HG02678 (cell line): ENCODE measurements around the gene PSMB10.
A peak's percentile ranks its signal among the peaks of the same experiment; 100 is the strongest.
"Not testable (repeated sequence)": the region's sequence is repeated elsewhere in the genome, so short reads cannot be mapped to it uniquely, and the experiment has no call there.

Source experiments
- ATAC-seq: cut with Tn5 transposase; IDR thresholded peaks from one replicate; pipeline ENCODE4 v1.9.1; 2021; ENCODE audit warnings: mild to moderate bottlenecking, moderate library complexity; ENCODE audit not compliant: unreplicated experiment

Gene PSMB10

DNA sequence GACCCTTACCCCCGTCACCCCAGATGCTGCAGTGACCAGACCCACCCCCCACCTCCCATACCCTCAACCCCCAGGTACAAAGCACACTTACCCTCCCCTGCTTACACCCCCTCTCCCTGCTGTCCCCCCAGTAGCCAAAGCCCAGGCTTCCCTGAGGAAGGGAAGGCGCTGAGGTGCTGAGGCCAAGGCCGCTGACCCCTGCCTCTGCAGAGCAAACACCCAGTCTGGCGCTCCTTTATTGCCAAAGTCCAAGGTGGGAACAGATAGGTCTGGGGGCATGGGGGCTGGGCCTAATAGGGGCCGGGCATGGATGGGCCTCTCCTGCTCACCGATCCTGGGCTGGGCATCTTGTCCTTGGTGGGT is 6.6 kb upstream of the PSMB10 start:
- ATAC-seq, result no peak

DNA sequence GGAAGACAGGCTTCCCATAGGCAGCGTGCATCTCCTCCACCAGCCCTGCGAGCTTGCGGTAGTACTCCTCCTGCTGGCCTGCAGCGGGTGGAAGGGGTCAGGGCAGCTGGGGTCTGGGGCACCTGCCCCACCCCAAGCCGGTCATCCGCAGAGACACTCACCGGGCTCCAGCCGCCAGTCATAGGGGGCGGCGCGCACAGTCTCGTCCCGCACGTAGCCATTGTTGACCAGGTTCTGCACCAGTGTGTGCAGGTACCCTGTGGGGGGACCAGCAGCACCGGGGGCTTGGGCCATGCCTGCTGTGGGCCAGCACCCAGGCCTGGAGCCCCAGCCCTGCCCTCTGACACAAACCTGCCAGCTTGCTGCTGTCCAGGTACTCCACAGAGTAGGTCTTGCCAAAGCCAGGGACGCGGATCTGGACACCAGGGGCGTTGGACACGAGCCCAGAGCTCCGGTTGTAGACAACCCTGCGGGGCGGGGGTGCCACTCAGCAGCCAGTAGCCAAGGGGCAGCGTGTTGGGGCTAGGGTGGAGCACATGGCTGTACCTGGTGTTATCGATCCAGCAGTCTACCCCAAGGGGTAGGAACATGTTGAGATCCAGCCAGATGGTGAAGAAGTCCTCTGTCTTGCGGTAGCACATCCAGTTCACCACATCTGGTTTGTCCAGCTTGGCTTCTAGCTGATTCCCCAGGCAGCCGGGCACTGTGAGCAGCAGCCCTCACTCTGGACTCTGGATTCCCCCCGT is 6.0 kb upstream of the PSMB10 start:
- ATAC-seq, result no peak

DNA sequence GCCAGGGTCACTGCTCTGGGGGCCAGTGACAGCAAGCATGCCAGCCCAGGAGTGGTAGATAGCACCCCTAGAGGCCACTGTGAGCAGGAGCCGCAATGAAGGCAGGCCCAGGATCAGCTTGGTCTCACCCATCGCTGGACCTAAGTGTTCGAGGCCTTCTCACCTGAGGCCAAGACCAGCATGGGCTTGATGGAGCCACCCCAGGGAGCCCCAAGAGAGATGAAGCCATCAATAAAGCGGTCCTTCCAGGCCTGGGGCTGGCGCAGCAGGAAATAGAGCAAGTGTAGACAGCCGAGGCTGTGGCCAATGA is 5.5 kb upstream of the PSMB10 start:
- no peak for ATAC-seq

DNA sequence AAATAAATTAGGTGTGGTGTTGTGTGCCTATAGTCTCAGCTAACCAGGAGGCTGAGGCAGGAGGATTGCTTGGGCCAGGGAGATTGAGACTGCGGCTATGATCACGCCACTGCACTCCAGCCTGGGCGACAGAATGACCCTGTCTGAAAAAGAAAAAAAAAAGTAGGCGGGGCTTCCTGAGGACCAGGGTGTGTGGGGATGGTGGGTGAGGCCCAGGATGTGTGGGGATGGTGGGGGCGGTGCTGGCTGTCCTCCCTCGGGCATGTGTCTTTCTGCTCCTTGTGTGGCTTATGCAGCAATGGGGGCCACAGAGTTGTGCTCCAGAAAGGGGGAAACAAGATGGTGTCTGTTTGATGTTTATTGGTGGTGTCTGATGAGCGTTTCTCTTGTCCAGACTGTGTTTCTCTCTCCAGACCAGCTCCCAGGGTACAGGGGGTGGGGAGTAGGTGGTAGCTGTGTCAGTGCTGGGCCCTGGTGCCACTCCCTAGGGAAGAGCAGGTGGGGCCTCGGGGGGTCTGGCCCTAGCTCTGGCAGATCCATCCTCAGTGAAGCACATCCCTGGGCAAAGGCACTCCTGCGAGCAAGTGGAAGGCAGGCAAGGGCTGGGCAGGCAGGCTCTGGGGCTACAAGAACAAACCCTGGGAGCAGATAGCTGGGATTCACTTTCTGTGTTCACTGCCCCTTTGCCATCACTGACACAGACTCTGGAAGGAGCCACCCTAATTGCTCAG is 5.0 kb upstream of the PSMB10 start:
- no peak for ATAC-seq

DNA sequence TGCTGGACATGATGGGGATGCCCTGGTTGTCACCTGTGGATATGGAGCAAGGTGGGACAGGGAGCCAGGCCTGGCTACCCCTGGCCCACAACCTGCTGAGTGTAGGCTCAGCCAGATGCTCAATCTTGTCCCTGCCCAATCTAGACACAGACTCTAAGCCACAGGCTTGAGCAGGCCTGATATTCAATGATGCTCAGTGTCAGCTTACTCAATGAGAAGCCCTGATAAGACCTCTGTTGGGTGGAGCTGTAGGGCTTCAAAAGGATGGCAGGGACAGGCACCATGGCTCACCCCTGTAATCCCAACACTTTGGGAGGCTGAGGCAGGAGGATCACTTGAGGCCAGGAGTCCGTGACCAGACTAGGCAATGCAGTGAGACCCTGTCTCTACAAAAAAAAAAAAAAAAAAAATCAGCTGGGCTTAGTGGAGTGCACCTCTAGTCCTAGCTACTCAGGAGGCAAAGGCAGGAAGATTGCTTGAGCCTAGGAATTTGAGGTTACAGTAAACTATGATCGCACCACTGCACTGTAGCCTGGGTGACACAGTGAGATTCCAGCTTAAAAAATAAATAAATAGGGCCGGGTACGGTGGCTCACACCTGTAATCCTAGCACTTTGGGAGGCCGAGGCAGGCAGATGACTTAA is 3.9 kb upstream of the PSMB10 start:
- no peak for ATAC-seq

DNA sequence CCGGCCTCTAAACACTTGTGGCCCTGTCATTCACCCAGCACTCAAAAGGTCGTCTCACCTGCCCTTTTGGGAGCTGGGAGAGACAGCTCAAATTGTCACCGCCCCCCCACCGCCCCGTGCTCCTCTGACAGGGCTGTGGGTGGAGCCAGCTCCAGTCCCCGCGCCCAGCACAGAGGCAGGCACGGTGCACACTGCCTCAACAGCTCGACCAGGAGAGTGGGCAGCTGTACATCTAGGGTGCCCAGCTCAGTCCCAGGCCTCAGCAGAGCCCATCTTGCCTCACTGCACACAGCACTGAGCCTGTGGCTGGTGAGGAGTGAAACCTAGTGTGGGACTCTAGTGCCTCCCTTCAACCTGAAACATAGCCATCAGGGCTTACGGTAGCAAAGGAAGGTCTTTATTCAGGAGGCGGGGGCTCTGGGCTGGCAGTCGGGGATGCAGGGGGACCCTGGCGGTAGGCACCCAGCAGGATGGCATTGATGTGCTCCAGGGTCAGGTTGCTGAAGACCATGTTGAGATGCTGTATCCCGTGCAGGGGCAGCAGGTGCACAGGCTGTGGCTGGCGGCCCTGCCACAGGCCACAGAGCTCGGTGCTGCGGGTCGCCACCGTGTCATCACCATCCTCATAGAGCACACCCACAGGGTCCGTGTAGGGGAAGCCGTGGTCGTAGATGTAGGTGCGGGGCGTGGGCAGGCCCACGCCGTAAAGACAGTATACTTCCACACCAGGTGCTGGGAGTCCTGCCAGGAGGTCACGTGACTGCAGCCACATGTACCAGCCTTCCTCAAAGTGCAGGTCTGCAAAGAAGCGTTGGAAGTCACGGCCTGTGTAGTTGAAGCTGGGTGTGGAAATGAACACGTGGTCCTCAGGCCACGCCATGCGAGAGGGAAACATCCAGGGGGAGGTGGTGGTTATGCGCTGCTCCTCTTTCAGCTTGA is 3.1 kb upstream of the PSMB10 start:
- no peak for ATAC-seq

DNA sequence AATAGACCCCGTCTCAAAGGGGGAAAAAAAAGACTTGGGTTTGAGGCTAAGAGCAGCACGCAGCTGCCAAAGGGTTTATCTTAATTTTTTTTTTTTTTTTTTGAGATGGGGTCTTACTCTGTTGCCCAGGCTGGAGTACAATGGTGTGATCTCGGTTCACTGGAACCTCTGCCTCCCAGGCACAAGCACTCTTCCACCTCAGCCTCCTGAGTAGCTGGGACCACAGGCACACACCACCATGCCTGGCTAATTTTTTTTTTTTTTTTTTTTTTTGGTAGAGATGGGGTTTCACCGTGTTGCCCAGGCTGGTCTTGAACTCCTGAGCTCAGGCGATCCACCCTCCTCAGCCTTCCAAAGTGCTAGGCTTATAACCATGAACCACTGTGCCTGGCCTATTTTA is 1.1 kb upstream of the PSMB10 start:
- ATAC-seq, result not testable (repeated sequence)

DNA sequence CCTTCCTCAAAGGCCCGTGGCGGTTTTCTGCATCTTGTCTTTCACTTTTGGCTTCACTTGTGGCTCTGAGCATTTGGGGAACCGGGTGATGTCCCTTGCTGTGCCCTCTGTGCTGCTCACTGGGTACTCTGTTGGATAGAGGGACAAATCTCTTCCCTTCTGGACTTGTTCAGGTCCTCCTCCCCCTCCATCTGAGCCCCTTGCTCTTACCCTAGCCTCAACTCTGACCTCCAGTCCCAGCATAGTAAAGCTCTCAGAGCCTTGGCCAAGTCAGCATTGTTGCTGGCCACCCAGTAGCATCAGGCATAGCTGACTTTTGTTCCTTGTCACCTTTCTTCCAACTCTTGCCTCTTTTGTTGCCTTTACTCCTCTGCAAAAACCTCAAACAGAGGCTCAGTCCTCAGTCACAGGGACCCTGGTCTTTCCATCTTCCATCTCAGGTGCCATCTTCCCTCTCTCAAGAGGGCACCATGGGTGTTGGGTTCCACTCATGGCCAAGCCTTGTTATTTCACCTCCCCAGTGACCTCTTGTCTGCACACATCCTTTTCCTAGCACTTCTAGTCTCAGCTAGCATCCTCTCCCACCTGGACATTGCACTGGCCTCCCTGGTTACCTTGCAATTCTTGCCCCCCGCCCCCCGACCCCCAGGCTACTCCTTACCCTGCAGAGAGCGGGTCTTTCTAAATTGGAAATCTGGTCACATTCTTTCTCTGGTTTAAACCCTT is 393 bp upstream of the PSMB10 start:
- ATAC-seq, result peak; percentile 52

DNA sequence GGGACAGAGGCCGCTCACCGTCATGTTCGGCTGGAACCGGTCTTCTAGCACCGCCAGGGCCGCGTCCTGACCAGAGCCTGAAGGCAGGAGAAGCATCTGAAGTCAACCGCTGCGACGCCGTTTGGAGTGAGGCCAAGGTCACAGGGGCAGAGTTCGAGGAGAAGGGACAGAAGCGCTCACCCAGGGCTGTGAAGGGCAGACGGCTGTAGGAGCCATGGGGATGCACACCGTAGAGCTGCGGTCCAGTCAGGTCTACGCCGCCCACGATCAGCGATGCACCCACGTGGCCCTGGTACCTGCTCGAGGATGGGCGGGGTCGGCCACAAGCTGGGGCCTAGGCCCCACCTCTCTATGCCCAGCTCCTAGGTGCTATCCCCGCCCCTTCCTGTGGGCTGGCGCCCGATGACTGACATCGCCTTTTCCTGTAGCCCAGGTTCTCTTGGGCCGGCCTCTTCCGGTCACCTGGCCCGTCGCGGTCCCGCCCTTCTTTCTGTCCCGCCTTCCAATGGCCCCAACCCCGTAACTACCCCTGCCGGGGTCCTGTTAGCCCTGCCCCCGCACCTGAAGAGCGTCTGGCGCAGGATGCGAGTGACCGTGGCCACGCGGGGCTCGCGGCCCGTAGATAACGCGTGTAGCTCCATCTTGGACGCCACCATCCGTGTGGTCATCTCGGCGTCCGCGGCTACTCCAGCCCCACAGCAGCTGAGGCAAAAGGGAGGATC is 1.1 kb downstream of the PSMB10 start:
- peak; percentile 92 for ATAC-seq

DNA sequence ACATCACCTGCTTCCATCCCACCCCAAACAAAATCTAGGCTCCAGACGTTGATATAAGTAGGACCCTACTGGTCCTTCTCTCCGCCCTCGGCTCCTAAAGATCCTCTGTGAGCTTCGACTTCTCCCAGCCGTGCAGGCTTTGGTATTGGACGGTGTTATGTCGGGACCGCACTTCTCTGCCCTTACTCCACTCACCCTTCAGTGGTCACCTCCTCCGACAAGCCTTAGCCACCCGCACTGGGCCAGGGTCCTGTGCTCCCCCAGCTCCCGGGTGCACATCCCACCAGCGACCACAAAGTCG is 1.6 kb downstream of the PSMB10 start:
- ATAC-seq, result no peak

DNA sequence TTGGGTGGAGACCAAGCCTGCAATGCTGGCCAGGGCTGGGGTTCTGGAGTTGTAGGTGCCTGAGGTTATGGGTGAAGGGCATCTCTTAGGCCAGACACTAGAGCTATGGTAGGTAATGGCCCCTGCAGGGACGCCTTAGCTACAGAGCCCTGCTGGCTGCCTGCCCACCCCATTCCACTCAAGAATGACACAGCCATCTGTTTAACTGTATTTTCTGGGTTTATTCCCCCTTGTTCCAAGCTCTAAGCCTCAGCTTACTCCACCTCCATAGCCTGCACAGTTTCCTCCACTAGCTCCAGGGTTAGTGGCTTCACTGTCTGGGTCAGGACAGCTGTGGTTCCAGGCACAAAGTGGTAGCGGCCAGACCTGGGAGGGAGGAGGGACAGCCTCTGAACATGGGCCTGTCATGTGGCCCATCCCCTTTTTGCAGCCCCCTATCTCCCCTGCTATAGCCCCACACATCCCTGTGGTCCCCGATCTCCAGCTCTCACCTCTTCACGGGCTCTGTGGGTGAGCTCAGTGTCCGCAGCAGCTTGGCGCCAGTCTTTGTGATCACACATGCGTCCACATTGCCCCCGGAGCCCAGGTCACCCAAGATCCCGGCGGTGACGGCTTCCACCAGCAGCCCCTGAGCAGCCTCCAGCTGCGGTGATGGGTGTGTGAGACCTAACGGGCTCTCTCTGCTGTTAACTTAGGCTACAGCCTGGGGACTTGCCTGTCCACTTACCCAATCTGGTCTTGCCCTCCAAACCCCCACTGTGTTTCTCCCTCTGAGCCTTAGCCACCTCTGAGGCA is 2.1 kb downstream of the PSMB10 start:
- no peak for ATAC-seq

DNA sequence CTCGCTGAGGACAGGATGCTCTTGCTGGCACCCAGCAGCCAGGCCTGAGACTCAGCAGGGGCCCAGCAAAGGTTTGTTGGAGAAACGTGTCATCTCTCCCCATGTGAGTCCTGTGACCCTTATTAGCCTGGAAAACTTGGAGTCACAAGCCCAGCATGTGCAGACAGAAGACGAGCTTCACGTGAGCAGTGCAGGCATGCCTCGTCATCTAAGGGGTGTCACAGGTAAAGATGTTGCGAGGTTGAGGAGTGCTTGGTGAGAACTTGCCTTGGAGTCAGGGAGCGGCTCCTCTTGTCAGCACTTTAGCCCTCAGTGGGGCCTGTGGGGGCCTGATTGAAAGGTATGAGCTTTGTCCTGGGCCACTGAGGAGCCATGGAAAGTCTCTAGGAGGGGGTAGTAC is 2.8 kb downstream of the PSMB10 start:
- no peak for ATAC-seq

DNA sequence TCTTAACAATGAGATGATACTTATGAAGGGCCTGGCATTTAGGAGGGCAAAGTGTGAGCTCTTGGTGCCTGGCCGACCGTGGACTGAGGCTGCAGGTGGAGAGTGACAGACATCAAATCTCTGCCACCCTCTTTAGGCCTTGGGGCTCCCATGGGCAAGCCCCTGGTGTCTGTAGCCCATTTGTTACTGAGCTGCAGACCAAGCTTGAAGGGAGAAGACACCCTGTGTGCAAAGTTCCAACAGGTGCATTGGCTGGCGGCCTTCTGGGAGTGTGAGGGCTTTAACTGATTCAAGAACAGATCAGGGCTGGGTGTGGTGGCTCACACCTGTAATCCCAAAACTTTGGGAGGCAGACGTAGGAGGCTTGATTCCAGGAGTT is 4.2 kb downstream of the PSMB10 start:
- no peak for ATAC-seq

DNA sequence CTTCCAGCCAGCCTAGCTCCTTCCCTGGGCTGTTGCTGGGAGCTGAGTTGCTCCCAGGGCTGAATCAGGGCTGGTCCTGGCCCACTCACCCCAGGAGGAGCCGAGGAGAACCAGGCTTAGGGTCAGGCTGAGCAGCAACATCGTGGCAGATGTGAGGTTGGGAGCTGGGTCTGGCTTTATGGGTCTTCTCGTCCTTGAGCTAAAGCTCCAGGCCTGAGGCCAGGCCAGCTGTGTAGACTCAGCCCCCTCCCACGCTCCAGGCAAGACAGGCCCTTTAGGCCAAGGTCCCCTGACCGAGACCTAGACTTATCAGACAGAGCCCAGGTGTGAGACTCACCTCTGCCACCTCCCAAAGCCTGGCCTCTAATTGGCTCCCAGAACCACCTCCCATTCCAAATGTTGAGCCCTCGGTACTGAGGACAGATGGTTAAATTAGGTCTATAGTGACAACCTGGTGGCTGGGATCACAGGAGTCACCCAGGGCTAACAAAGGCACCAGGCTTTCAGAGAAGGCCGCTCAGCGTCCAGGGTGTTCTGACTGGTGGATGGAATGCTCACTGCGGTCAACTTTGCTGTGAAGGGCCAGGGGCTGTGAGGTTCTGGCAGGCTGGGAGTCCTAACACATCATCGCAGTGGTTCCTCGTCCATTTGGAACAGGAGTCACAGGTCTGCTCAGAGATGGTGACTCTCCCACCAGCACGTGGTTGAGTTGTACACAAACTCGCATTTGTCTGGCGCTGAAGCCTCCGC is 4.8 kb downstream of the PSMB10 start, which contains the start of gene CTRL:
Gene CTRL, minus strand, starts transcription at position 151 of the 750 bp plus-strand sequence. Its CDS starts 10 bp downstream, at position 141.
- ATAC-seq, result no peak

DNA sequence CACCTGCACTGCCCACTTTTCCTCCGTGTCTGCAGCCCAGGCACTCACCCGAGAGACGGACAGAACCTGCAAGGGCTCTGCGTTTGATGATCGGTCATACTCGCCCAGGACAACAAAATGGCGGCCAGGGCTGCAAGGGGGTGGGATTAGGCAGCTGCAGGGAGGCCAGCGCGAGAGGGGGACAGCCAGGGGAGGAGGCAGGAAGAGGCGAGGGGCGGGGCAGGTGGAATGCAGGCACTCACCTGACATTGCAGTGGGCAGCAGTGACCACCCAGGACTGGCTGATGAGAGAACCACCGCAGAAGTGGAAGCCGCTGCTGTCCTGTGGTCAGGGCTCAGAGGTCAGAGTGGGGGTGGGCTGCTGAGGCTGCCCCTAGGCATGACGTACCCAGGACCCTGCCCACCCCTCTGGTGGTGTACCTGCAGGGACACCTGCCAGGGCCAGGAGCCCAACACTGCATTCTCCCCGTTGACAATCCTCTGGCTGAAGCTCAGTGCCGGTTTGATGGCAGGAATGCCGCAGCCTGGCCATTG is 5.9 kb downstream of the PSMB10 start:
- no peak for ATAC-seq

DNA sequence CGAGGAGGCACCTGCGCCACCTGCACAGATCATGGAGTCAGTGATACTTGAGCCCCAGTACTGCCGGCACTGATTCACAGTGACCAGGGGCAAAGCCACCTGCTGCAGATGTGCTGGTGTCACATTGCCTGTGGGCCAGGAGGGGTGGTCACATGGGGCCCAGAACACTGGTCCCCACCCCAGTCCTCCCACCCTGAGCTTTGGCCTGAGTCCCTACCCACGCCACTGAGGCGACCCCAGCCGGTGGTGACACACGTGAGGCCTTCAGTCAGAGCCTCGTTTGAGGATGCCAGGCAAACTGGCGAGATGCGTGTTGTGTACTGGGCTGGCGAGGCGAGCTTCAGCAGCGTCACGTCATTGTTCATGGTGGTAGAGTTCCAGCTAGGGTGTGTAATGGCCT is 6.5 kb downstream of the PSMB10 start:
- no peak for ATAC-seq

DNA sequence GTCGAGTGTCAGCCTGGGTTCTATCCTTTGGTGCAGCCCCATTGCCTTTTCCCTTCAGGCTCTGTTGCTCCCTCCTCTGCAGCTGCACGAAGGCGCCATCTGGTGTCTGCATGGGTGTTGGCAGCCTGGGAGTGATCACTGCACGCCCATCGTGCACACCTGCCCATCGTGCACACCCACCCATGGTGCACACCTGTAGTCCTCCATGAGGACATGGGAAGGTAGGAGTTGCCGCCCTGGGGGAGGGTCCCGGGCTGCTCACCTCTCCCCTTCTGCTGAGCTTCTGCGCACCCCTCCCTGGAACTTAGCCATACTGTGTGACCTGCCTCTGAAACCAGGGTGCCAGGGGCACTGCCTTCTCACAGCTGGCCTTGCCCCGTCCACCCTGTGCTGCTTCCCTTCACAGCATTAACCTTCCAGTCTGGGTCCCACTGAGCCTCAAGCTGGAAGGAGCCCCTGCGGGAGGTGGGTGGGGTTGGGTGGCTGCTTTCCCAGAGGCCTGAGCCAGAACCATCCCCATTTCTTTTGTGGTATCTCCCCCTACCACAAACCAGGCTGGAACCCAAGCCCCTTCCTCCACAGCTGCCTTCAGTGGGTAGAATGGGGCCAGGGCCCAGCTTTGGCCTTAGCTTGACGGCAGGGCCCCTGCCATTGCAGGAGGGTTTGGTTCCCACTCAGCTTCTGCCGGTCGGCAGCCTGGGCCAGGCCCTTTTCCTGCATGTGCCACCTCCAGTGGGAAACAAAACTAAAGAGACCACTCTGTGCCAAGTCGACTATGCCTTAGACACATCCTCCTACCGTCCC is 7.9 kb downstream of the PSMB10 start:
- peak; percentile 52 for ATAC-seq
